Astrocyte (in vitro differentiated cells and primary cell): ENCODE results near the gene EGLN1.

Experiments used
- EZH2 ChIP-seq: IDR thresholded peaks from 2 replicates; pipeline ENCODE4 v1.6.1; 2012; ENCODE audit warnings: mild to moderate bottlenecking, low read length, inconsistent platforms; ENCODE audit not compliant: insufficient read depth
- TF ChIP-seq, protein P1 (sequence below): IDR thresholded peaks from 2 replicates; pipeline ENCODE4 v1.5.1; 2011; ENCODE audit warnings: low read depth, mild to moderate bottlenecking, inconsistent platforms, low read length, moderate library complexity; ENCODE audit not compliant: insufficient read depth

DNA sequence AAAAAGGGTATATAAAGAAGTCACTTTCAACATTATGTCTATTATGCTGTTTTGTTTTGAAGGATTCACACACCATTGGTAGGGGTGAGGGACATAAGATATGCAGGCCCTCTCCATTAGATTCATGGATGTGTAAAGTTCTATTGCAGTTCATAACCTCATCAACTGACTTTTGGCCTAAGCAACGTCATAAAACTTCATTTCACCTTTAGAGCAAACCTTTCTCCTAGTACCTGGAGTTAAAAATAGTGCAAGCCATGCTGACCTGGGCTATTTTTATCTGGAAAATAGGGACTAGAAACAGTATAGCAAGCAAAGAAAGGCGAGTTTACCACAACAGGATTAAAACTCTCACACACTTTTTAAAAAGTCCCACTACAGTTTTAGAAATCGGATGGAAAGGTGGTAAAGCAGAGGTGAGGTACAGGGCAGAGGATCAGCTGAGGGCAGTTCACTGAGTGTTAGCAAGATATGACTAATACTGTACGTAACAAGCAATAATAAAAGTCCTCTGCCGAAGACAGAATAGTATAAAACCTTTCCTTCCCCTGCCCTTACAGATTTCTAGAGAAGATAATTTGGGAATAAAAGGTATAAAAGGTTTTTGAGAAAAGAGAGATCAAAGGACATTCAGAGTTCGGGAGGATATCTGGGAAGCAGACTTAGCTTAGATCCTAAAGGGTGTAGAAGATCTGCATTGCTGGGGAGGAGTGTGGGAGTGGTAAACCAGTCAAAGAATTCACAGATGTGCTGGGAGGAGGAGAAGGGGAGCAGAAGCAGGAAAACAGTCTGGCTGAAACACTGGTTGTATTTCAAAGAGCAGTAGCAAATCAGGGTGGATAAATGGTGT lies 14.3 kb downstream of the EGLN1 start:
- TF ChIP-seq EZH2, result no peak
- TF ChIP-seq, protein P1, sequence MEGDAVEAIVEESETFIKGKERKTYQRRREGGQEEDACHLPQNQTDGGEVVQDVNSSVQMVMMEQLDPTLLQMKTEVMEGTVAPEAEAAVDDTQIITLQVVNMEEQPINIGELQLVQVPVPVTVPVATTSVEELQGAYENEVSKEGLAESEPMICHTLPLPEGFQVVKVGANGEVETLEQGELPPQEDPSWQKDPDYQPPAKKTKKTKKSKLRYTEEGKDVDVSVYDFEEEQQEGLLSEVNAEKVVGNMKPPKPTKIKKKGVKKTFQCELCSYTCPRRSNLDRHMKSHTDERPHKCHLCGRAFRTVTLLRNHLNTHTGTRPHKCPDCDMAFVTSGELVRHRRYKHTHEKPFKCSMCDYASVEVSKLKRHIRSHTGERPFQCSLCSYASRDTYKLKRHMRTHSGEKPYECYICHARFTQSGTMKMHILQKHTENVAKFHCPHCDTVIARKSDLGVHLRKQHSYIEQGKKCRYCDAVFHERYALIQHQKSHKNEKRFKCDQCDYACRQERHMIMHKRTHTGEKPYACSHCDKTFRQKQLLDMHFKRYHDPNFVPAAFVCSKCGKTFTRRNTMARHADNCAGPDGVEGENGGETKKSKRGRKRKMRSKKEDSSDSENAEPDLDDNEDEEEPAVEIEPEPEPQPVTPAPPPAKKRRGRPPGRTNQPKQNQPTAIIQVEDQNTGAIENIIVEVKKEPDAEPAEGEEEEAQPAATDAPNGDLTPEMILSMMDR, result no peak
